Superior temporal gyrus (tissue), 1 donor: ENCODE measurements around the gene GLT1D1.

Experiments
- DNase-seq: peaks from one replicate; pipeline ENCODE4 v3.0.0-alpha.2; 2016; ENCODE audit errors: extremely low spot score

GLT1D1 gene

DNA sequence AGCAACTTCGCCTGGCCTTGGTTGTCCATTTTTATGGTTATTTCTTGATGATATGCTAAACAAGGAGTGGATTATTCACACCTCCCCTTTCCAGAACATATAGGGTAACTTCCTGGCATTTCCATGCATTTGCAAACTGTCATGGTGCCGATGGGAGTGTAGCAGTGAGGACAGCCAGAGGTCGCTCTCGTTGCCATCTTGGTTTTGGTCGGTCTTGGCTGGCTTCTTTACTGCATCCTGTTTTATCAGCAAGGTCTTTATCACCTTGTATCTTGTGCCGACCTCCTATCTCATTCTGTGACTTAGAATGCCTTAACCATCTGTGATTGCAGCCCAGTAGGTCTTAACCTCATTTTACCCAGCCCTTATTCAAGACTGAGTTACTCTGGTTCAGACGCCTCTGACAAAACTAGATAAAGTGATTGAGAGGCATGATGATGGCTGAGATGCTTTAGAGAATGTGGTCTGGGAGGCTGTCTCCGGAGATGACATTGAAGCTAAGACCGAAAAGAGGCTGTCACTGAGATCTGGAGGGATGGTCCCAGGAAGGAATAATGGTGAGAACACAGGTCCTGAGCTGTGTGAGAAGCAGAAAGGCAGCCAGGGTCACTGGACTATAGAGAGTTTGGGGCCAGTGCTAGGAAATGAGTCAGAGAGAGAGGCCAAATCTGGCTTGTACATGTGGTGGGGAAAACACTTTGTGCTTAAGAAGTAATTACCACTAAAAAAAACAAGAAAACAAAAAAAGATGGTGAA, 2.9 kb downstream of the GLT1D1 start:
- DNase-seq: no peak

DNA sequence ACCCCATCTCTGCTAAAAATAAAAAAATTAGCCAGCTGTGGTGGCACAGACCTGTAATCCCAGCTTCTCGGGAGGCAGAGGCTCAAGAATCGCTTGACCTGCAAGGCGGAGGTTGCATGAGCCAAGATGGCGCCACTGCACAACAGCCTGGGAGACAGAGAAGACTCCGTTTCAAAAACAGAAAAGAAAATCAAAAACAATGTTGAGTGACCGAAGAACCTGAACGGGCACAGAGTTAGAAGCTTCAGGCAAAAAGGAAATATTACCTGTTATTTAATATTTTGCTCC, 3.5 kb downstream of the GLT1D1 start:
- no peak for DNase-seq

DNA sequence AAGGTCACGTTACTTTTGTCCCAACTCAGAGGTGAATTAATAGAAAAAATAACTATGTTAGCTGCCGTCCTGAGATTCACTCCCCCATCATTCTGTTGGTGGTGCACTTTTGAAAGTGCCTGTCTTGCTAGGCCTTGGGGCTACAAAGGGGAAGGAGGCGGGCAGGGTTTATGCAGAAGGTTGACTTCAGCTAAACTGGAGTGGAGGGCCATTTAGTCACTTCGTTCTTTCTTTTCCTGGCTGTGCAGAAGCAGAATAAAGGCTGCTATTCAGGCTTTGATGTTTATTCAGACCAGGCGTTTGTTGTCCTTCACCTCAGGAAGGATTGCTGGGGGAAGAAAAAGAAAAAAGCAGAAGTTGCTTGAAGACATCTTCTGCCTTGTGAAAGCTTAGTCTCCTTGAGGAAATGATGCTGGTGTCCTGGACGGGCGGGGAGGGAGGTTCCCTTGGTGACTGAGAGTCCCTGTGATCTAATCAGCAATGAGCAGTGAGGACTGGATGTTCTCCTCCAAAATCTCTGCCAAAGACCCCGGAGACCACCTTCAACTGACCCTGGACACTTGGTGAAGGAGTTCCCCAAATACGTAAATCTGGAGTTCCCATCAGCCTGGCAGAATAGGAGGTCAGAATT, 4.0 kb downstream of the GLT1D1 start:
- no peak for DNase-seq

DNA sequence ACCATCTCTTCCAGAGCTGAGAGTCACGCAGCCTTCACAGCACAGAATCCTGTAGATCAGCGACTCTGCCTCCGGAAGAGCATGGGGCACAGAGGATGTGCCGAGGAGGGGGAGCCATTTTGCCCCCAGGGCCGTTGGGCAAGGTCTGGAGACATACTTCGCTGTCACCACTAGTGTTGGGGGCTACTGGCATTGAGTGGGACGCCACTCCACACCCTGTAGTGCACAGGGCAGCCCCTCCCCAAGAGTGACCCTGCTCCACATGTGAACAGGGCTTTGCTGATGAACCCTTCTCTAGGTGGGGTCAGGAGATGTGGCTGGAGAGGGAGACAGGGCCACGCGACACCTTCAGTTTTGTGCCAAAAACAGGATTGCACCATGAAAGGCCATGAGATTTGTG, 6.0 kb downstream of the GLT1D1 start:
- no peak for DNase-seq

DNA sequence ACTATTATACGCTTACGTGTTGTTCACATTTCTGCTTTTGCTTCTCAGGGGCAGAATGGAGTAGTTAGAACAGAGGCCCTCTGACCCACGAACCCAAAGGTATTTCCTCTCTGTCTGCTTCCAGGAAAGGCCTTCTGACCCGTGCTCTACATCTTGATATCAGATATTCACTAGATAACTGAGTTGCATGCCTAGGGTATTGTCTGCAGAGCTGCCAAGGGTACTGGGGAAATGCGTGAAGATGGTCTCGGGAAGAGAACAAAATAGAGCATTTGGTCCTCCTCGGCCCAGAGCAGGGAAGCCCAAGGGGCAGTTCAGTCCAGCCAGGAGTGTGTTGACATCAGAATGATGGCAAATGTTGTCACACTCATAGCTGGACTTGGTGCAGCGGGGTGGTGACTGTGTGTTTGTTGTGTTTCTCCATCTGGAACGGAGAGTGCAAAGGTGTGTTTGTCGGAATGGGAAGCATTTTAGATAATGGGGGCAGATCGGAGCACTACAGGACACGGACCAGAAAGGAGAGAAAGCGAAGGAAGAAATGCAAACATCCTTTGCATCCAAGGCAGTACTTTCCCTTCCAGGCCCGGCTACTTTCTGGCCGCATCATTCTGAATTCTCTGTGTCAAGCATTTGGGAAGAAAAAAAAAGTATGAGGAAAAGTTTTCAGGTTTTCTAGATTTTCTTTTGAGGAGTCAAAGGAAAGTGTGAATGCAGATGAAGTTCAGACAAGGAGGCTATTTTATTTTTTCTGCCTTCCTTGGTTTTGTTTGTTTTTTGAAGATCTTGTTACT, 8.1 kb downstream of the GLT1D1 start:
- DNase-seq: no peak

DNA sequence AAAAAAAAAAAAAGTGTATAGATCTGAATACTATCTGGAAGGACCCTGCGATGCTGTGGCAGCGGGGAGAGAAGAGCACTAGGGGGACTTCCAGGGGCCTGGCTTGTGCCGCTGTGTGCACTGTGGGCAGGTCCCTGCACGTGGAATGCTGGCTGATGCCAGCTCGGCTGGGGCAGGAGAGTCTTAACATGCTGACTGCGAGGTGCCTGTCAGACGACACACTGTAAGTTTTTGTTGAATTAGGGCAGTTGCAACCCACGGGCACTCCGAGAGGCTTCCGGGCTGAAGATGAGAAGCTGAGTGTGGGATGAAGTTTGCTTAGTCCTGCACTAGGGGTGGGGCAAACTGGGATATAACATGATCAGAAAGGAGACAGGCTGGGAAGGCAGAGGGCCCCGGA, 10.7 kb downstream of the GLT1D1 start:
- DNase-seq: peak; percentile 17

DNA sequence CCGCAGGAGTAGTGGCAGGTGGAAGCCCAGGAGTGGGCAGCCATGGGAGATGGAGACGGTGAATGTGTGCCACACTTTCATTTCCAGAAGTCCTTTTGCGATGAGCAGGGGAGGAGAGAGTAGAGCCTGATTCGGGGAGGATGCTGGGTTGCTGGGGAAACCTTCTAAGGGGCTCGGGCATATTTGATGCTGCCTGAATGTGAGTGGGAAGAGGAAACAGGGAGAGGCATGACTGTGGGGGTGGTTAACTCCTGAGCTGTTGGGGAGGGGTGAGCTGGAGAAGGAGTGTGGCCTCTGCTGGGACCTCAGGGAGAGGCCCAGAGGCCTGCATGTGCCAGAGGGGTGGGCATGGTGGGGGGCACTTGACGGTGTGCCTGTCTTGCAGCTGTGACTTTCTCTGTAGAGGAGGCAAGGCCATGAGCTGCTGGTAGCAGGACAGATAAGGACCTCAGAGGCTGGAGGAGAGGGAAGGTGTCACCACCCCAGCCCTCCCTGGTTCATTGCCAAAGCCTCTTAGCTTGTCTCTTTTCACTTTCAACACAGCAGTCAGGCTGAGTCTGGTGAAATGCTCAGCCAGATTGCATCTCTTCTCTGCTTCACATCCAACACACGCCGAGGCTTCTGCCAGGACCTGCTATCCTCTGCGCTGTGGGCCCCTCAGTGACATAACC, 11.4 kb downstream of the GLT1D1 start:
- DNase-seq: peak; percentile 20

DNA sequence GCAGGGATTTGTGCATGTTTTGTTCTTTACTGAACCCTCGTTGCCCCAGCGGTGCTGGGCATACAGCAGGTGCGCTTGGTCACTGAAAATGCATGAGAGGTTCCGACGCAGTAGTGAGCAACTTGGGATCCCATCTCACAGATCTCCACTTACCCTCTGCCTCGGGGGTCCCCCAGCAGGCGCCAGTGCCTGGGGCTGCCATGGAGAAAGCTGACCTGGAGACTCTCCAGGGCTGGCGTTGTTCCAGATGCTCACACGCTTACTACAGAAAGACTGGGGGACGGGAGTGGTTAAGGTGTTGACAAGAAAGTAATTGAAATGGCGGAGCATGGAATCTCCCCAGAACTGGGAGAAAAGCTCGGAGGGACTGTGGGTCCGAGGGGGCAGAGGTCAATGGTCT, 14.2 kb downstream of the GLT1D1 start:
- DNase-seq: no peak

DNA sequence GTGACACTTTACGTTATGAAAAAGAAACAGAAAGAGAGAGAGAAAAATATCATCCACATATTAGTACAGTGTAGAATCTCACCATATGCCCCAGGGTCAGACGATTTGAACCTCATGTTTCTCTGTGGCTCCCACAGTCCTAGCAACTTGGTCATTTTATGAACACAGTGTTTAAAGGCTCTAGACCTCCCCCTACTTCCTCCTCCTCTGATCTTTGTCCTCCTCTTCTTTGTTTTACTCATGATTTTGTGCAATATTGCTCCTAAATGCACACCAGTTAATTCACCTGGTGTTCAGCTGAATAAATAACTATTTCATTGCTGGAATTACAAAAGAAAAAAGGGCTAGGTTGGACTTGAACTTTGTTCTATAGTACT, 18.2 kb downstream of the GLT1D1 start:
- no peak for DNase-seq

DNA sequence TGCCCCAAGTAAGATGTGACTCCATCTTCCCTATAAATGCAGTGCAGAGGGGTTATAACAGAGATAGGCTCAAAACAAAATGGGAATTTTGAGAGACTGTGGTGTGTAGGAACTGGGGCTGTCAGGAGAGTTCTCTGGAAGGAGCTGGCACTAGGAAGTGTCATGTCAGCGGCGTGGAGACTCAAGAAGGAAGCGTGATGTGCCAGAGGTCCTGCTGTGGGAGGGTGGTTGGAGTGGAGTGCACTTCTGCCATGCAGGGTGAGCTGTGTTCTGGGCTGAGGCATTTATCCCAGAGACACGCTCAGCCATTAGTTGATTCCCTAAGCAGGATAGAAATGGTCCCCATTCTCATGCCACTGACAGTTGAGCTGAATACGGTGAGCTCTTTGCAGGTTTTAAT, 19.0 kb downstream of the GLT1D1 start:
- DNase-seq: no peak

DNA sequence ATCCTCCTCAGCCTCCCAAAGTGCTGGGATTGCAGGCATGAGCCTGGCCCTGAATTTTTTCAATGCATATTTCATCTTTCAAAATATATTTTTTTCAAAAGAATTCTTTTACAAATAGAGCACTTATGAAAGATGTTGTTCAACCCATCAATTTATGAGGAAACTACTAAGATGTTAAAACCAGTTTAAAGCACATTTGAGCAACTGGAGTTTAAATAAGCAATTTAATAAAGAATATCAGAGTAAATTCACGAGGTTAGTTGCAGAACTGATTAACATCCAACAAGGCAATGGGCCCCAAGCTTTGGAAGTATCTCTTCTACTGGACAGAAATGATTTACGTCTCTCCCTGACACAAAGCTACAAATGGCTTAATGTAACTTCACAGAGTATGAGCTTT, 23.3 kb downstream of the GLT1D1 start:
- DNase-seq: no peak

DNA sequence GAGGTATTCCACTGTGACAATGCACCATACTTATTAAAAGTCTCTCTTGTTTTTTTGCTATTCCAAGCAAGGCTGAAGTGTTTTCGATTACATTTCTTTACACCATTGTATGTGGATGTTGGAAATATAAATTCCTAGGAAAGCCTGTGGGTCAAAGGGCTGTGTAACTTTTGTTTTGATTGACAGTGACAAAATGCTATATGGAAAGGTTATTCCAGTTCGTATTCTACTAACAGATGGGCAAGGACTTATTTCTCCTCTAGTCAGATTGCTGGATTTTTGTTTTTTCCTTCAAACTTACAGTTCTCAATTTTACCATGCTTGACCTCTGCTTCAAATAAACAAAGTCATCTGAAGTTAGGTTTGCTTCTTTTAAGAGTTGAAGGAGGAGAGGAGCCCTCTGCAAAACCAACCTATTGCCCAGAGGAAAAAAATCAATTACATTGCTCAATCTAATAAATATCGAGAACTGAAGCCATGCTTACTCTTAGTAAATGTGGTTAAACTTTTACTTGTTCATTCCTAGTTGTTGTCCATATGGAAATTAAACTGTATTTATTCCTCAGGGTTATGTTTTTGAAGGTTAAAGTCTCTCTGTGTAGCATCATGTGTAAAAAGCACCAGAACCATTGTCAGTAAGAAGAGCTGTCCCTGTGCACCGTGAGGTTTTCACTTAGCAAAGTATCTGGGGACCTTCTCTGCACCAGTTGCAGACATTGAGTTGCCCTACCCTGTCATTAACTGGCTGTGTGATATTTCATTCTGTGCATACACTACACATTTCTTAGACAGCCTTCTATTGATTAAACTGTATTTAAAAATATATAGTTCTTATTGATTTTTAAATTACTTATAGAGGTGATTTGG, 26.9 kb downstream of the GLT1D1 start:
- DNase-seq: no peak

DNA sequence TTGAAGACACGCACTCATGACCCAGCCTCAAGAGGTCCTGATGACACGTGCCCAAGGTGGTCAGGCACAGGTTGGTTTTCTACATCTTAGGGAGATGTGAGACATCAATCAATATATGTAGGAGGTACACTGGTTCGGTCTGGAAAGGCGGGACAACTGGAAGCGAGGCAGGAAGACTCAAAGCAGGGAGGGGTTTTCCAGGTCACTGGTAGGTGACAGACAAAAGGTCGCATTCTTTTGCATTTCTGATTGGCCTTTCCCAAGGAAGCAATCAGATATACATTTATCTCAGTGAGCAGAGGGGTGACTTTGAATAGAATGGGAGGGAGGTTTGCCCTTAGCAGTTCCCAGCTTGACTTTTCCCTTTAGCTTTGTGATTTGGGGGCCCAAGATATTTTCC, 38.6 kb downstream of the GLT1D1 start:
- no peak for DNase-seq

DNA sequence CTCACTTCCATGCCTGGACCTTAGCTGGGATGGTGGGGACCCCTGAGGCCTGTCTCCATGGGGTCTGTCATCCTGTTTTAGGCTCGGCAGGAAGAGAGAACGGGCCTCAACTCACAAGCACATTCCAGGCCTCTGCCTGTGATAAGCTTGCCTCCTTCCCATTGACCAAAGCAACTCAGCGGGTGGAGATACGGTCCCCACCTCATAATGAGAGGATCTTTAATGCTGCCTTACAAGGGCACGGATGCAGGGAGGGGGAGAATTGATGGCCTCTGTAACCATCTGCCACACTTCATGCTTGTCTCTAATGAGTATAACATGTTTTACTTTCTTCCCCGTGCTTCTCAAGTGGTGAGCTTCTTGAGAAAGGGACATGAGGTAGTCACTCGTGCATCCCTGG, 50.0 kb downstream of the GLT1D1 start:
- DNase-seq: no peak

DNA sequence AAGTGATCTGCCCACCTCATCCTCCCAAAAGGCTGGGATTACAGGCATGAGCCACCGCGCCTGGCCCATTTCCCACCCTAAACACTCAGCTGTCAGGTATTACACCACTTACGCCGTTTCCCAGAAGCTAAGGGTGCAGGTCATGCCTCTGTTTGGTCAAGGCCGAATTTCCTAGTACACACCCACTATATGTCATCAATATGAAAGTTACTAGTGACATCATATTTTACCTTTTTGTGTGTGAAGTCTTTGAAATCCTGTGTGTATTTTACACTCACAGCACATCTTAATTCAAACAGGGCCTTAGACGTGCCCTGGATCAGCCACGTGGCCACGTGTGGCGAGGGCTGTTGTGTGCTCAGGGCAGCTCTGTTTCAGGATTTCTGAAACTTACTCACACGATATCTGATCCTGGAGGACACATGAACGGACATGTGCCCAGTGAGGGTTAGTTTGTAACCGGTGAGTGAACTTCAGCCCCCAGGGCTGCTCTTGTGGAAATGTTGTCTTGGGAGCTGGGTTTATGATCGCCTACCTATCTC, 51.8 kb downstream of the GLT1D1 start:
- no peak for DNase-seq

DNA sequence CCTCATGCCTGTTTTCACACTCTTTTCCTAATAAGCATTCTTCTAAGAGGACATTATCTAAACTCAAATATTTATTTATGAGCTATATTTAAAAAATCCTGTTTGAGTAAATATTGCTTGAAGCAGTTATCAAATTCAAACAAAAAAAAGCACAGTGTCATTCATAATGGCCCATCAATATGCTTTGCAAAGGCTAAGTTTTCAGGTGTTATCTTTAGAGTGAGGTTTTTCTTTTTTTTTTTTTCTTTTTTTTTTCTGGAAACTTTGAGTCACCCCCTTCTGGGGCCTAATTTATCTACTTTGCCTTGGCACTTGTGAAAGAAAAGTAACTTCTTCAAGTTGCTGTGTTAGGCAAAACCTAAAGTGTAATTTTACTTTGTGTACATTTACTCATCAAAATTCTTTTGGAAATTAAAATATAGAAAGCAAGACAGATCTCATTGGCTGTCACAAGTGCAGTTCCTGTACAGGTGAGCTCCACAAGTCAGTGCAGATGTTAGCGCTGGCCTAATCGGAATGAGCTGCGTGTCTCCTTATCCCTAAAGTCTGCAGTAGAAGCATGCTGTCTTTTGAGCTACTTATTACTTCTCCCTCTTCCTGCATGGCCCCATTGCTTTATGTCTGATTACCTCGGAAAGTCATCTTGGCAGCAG, 53.3 kb downstream of the GLT1D1 start:
- no peak for DNase-seq

DNA sequence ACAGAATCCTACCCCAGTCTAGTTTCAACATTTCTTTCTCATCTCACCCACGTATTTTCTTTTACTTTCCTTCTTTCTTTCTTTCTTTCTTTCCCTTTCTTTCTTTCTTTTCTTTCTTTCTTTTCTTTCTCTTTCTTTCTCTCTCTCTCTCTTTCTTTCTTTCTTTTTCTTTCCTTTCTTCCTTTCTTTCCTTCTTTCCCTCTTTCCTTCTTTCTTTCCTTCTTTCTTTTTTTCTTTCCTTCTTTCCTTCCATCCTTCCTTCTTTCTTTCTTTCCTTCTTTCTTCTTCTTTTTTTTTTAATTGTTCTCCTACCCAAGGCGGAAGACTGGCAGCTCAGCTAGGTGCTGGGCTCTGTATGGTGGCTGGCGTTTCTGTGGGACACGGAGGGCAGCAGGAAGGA, 55.0 kb downstream of the GLT1D1 start:
- DNase-seq: no peak

DNA sequence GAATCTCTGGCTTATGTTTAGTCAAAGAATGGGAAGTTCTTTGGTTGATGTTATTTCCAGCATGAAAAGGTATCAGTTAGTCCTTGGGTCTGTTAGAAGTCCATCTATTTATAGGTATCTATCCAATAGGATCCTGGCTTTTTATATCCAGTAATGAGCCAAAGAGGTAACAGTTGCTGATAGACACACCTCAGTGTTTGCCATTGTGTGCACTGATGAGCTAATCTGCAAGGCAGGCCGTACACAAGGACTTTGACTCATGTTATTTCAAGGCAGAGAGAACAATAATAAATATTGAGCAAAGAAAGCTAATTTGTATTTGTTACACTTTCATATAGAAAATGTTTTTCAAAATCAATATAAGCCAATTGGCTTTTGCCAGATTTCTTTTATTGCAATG, 56.4 kb downstream of the GLT1D1 start:
- DNase-seq: no peak

DNA sequence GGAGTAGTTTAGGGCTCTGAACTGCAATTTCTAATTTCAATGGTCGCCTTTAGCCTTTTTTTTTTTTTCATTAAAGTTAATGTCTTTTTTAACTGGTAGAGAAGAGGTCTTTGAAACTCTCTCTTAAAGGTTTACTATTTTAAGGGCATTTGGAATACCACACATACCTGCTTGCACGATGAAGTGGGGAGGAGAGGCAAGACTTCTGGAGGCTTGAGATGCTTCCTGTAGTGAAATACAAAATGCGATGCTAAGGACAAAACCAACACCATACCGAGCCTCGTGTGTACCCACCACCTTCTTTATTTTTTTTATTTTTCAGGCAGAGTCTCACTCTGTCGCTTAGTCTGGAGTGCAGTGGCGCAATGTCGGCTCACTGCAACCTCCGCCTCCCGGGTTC, 57.4 kb downstream of the GLT1D1 start:
- DNase-seq: no peak

DNA sequence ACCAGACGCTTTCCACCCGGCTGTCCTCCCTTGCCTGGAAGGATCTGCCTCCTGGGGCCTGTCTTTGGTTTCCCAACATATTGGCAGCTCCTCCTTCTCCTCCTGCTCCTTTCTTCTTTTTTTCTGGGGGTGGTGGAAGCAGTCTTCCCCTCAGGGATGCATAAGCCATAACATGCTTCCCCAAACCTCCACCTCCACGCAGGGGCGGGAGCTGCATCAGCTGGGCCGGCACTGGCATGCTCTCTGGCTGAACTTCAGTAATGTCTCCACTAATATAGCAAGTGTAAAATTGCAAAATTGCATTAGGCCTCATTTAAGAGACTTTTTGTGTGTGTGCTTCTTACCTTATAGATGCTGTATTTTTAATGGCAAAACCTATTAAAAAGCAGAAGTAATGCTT, 58.6 kb downstream of the GLT1D1 start:
- no peak for DNase-seq
